ENCODE data around the gene GNA12.

The GNA12 gene

GRCh38 chr7:2807845-2808772 is 36.0 kb downstream of the GNA12 start:
- no peak for DNase-seq (ENCODE audit: low read depth)
- no peak overlapping the region for H3K4me3 ChIP-seq (ENCODE audit: low read depth, low read length)

- no peak for DNase-seq (ENCODE audit: low read depth)
- no peak overlapping the region for H3K4me3 ChIP-seq (ENCODE audit: low read depth, low read length)
Measured at GRCh38 chr7:2807460-2807844, 36.7 kb downstream of the GNA12 start.

DNA sequence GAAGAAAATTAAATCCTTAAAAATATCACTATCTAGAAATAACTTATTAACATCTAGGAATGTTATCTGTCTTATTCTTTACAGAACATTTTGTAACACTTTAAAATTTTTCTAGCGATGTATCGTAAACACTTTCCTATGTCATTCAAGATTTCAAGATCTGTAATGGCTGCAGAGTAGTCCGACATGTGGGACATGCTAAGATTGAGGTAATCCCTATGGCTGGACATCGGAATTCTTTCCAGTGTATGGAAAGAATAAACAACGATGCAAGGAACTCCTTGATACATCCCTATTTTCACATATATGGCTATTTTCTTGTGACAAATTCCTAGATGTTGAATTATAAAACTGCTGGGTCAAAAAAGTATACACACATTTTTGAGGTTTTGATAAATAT is 37.5 kb downstream of the GNA12 start:
- no peak for DNase-seq (ENCODE audit: low read depth)
- no peak overlapping the region for H3K4me3 ChIP-seq (ENCODE audit: low read depth, low read length)

GRCh38 chr7:2805213-2805944 is 38.7 kb downstream of the GNA12 start:
- no peak overlapping the region for H3K4me3 ChIP-seq (ENCODE audit: low read depth, low read length)
- DNase-seq (ENCODE audit: low read depth), result no peak

DNA sequence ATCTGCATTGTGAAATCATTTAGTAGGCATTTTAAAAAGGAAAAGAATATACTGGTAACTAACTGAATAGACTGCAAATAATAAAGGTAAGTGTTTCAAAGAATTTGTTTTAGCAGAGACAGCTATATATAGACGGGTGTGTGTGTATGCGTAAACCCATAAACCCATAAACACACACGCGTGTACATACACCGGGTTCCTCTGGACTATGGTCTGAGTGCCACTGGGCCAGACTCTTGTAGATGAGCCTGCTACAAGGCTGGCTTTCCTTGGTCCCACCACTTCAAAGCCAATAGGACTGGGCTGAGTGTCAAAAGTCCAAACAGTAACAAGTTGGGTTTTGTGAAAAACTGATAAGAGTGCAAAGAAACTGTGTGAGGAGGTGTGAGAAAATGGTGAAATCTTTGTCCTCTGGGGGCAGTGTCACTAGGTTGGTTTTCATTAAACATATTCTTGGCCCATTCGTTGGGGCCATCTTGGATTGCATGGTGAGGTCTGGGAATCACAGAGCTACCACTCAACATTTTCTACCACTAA is 39.8 kb downstream of the GNA12 start:
- no peak overlapping the region for H3K4me3 ChIP-seq (ENCODE audit: low read depth, low read length)
- DNase-seq (ENCODE audit: low read depth), result no peak

DNA sequence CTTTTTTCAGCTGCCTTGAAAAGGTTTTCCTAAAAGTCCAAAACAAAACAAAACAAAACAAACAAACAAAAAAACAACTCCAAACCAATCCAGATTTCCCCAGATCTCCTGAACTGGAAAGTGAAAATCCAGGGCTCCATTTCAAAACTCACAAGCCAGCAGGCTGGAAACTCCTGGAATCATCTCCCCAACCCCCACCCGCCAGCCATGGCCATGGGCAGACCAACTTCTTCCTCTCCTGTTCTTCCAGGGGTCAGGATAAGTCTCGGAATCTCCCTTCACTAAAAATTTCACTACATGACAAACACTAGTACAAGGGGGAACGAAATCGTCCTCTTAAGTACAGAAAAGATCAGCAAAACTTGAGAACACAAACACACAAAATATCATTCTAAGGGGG is 40.4 kb downstream of the GNA12 start:
- H3K4me3 ChIP-seq (ENCODE audit: low read depth, low read length), result no peak overlapping the region
- no peak for DNase-seq (ENCODE audit: low read depth)

GRCh38 chr7:2803342-2803692 is 40.8 kb downstream of the GNA12 start:
- DNase-seq (ENCODE audit: low read depth), result no peak
- no peak overlapping the region for H3K4me3 ChIP-seq (ENCODE audit: low read depth, low read length)

DNA sequence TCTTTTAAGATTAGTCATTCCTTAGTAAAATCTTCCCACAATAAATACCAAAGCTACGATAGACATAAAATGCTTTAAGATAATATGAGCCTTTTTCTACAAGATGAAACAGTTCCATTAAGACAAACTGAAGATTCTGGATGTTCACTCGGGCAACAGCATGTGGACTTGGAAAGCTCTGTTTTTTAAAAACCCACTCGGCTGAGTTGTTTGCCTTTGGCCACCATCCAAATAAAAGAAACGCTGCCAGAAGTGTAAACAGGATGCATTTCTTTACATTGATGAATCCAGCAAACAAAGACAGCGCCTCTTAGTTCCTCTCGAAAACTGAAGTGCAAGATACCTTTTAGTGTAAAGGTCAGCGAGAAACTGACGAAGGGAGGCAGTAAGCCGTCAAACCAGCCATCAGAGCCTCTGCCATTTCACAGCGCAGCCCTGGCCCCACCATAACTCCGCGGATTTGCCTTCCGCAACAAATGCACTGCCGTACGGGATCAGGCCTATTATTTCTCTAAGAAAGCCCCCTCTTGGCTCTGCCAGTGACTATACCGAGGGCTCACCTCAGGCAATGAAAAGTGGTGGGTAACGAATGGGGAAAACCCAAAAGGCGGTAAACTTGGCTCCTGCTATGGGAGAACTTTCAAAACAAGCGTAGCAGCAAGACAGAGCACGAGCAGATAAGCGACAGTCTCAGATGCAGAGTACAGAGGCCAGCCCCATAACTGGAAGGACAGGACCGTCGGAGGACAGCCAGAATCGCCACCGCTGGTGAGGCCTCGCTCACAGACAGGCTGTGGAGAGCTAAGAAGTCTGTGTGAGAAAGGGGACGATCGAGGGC is 41.4 kb downstream of the GNA12 start:
- H3K4me3 ChIP-seq (ENCODE audit: low read depth, low read length), result no peak overlapping the region
- DNase-seq (ENCODE audit: low read depth), result no peak

DNA sequence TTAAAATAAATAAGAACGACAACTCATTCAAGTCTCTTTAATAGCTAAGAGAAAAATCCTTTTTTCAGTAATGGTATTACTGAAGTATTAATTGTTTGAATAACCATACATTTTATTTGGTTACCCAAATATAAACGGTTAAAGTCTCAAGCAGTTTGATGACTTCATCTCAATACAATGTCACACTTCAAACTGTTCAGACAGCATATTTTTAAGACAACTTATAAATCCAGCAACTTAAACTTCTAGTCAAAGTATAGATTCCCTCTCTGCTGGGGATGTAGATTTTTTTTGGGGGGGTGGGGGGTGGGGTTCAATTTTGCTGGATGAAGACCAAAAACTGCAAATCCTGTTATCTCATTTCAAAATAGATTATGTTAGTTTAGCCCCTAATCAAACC is 42.0 kb downstream of the GNA12 start:
- H3K4me3 ChIP-seq (ENCODE audit: low read depth, low read length), result no peak overlapping the region
- DNase-seq (ENCODE audit: low read depth), result no peak

DNA sequence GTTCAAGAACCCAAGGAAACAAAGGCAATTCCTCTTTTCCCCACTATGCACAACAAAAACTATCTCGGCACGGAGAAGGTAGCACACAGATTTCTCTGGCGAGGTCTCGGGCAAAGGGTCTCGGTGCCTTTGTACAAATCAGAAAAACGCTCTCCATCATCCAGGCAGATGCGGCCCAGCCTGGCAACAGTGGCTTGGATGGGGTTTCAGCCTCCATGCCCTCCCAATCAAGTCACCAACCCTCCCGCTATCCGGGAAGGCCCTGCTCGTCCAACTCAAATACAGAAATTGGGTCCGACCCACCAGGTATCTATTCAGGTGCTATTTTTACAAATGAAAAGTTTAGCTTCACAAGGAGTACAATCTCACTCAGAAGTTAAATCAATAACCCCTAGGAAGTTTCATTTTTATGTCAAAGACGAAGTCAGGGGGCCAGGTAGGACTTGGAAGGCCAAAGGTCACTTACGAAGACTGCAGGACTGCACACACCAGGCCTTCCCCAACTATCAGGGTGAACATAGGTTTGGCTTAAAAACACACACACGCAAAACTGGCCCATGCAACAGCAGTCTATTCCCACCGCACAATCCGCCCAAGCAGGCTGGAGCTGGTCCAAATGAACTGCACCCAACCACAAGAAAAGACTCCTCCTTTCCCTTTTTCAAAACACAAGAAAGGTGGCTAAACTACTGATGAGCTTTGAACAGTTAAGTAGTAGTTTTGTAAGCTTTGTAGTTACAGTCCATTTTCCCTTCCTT is 43.0 kb downstream of the GNA12 start:
- H3K4me3 ChIP-seq (ENCODE audit: low read depth, low read length), result no peak overlapping the region
- DNase-seq (ENCODE audit: low read depth), result peak; percentile 59

GRCh38 chr7:2800220-2800930 is 43.7 kb downstream of the GNA12 start:
- no peak overlapping the region for H3K4me3 ChIP-seq (ENCODE audit: low read depth, low read length)
- DNase-seq (ENCODE audit: low read depth), result no peak

DNA sequence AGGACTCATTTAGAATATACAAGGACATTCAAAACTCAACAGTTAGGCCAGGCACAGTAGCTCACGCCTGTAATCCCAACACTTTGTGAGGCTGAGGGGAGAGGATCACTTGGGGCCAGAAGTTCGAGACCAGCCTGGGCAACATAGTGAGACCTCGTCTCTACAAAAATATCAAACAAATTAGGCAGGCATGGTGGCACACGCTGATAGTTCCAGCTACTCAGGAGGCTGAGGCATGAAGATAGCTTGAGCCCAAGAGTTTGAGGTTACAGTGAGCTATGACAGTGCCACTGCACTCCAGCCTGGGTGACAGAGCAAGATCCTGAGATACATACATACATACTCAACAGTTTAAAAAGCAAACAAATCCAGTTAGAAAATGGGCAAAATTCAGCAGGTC is 44.9 kb downstream of the GNA12 start:
- no peak overlapping the region for H3K4me3 ChIP-seq (ENCODE audit: low read depth, low read length)
- no peak for DNase-seq (ENCODE audit: low read depth)

DNA sequence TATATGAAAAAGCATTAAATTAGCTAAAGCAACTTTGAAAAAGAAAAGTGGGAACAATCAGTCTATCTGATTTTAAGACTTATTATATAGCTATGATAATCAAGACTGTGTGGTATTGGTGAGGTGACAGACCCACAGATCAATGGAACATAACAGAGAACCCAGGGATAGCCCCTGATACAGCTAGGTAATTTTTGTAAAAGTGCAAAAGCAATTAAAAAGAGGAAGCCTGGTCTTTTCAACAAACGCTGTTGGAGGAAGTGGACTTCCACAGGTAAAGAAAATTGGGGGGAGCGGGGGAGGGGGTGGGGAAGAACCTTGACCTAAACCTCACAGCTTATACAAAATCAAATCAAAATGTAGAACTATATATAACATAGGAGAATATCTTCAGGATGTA is 45.4 kb downstream of the GNA12 start:
- H3K4me3 ChIP-seq (ENCODE audit: low read depth, low read length), result no peak overlapping the region
- no peak for DNase-seq (ENCODE audit: low read depth)

- H3K4me3 ChIP-seq (ENCODE audit: low read depth, low read length), result no peak overlapping the region
- peak; percentile 78 for DNase-seq (ENCODE audit: low read depth)
Measured at GRCh38 chr7:2796358-2797352, 47.5 kb downstream of the GNA12 start.

DNA sequence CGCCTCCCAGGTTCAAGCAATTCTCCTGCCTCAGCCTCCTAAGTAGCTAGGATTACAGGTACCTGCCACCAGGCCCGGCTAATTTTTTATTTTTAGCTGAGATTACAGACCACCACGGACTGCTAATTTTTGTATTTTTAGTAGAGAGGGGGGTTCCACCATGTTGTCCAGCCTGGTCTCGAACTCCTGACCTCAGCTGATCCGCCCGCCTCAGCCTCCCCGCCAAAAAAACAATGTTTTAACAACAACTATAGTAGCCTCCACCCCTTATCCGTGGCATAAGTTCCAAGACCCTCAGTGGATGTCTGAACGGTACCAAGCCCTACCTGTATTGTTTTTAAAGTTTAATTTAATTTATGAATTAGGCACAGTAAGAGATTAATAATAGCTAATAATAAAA is 48.2 kb downstream of the GNA12 start:
- no peak for DNase-seq (ENCODE audit: low read depth)
- H3K4me3 ChIP-seq (ENCODE audit: low read depth, low read length), result no peak overlapping the region

GRCh38 chr7:2794836-2795636 is 49.1 kb downstream of the GNA12 start:
- DNase-seq (ENCODE audit: low read depth), result no peak
- no peak overlapping the region for H3K4me3 ChIP-seq (ENCODE audit: low read depth, low read length)

Data from skeletal muscle cell (primary cell).